SIG-M5 treated with dmso at 0.1 percent for 504 hours (cell line): ENCODE results near the gene ARHGEF5.
A peak's percentile ranks its signal among the peaks of the same experiment; 100 is the strongest.

Source experiments
- DNase-seq: peaks from one replicate; lab custom pipeline; 2025; ENCODE audit not compliant: unreplicated experiment; lab: John Stamatoyannopoulos, UW

ARHGEF5 gene

GRCh38 chr7:144379776-144380384 is 24.7 kb downstream of the ARHGEF5 start:
- no peak for DNase-seq

GRCh38 chr7:144384071-144384470 is 28.9 kb downstream of the ARHGEF5 start:
- no peak for DNase-seq

GRCh38 chr7:144384555-144385245 is 29.5 kb downstream of the ARHGEF5 start:
- no peak for DNase-seq

GRCh38 chr7:144386741-144387140 is 31.5 kb downstream of the ARHGEF5 start:
- DNase-seq = no peak

- DNase-seq = no peak
Observed at GRCh38 chr7:144388950-144389349, 33.7 kb downstream of the ARHGEF5 start.

GRCh38 chr7:144390481-144390880 is 35.3 kb downstream of the ARHGEF5 start:
- no peak for DNase-seq

- no peak for DNase-seq
Observed at GRCh38 chr7:144391014-144391413, 35.8 kb downstream of the ARHGEF5 start.

- DNase-seq = peak; percentile 60
Observed at GRCh38 chr7:144391823-144392255, 36.6 kb downstream of the ARHGEF5 start.

- no peak for DNase-seq
Observed at GRCh38 chr7:144397086-144397485, 41.9 kb downstream of the ARHGEF5 start.

GRCh38 chr7:144398291-144398690 is 43.1 kb downstream of the ARHGEF5 start:
- DNase-seq = no peak

GRCh38 chr7:144398911-144399310 is 43.7 kb downstream of the ARHGEF5 start:
- DNase-seq = no peak

- no peak for DNase-seq
Observed at GRCh38 chr7:144399946-144400345, 44.7 kb downstream of the ARHGEF5 start.

GRCh38 chr7:144401490-144401889 is 46.3 kb downstream of the ARHGEF5 start:
- no peak for DNase-seq

- DNase-seq = no peak
Observed at GRCh38 chr7:144403102-144403501, 47.9 kb downstream of the ARHGEF5 start.

- no peak for DNase-seq
Observed at GRCh38 chr7:144403649-144404061, 48.5 kb downstream of the ARHGEF5 start, which contains the start of gene NOBOX. Gene NOBOX (minus strand): TSS chr7:144403693.

- no peak for DNase-seq
Observed at GRCh38 chr7:144404946-144405345, 49.7 kb downstream of the ARHGEF5 start.

- no peak for DNase-seq
Observed at GRCh38 chr7:144407266-144407931, 52.2 kb downstream of the ARHGEF5 start.

- no peak for DNase-seq
Observed at GRCh38 chr7:144408121-144408520, 52.9 kb downstream of the ARHGEF5 start.

- no peak for DNase-seq
Observed at GRCh38 chr7:144410441-144410840, 55.2 kb downstream of the ARHGEF5 start.

GRCh38 chr7:144414815-144415214 is 59.6 kb downstream of the ARHGEF5 start:
- DNase-seq = no peak

- DNase-seq = no peak
Observed at GRCh38 chr7:144415858-144416257, 60.7 kb downstream of the ARHGEF5 start.

GRCh38 chr7:144416341-144416740 is 61.1 kb downstream of the ARHGEF5 start:
- DNase-seq = no peak
